SK-N-SH (cell line): ENCODE measurements around the gene SMC1B.

ENCODE experiments used
- GABPA ChIP-seq: IDR thresholded peaks from 2 replicates; pipeline ENCODE4 v1.4.0; 2012; ENCODE audit warnings: low read depth, mild to moderate bottlenecking
- GATA2 ChIP-seq: sonication (generic); formaldehyde crosslinking; IDR thresholded peaks from 2 replicates; pipeline ENCODE4 v1.5.0; 2020; ENCODE audit warnings: mild to moderate bottlenecking, missing genetic modification reagents
- JUND ChIP-seq: IDR thresholded peaks from 2 replicates; pipeline ENCODE4 v1.4.0; 2012
- MEF2A ChIP-seq: IDR thresholded peaks from 2 replicates; pipeline ENCODE4 v1.4.0; 2012; ENCODE audit warnings: low read depth, borderline replicate concordance
- NRF1 ChIP-seq: IDR thresholded peaks from 2 replicates; pipeline ENCODE4 v1.6.1; 2012; ENCODE audit warnings: low read depth, mild to moderate bottlenecking, low read length
- POLR2AphosphoS5 ChIP-seq: IDR thresholded peaks from 2 replicates; pipeline ENCODE4 v1.6.1; 2012; ENCODE audit warnings: low read depth, low read length
- RAD21 ChIP-seq: IDR thresholded peaks from 2 replicates; pipeline ENCODE4 v1.6.1; 2012; ENCODE audit warnings: mild to moderate bottlenecking, low read length
- RXRA ChIP-seq: IDR thresholded peaks from 2 replicates; pipeline ENCODE4 v1.4.0; 2012; ENCODE audit warnings: low read depth, mild to moderate bottlenecking, borderline replicate concordance
- SIN3A ChIP-seq: IDR thresholded peaks from 2 replicates; pipeline ENCODE4 v1.6.1; 2012; ENCODE audit warnings: low read depth, mild to moderate bottlenecking, low read length, moderate library complexity, borderline replicate concordance
- TAF1 ChIP-seq: IDR thresholded peaks from 2 replicates; pipeline ENCODE4 v1.6.1; 2012; ENCODE audit warnings: low read depth, mild to moderate bottlenecking, low read length, moderate library complexity, borderline replicate concordance
- USF2 ChIP-seq: fragments of 150-350 bp; IDR thresholded peaks from 2 replicates; pipeline ENCODE4 v1.6.1; 2017; ENCODE audit warnings: antibody characterized with exemption, low read length, low read depth, borderline replicate concordance
- TF ChIP-seq, protein P1 (sequence below): fragments of 200-600 bp; sonication (generic); IDR thresholded peaks from 2 replicates; pipeline ENCODE4 v1.6.1; 2017; ENCODE audit warnings: antibody characterized with exemption, mild to moderate bottlenecking, moderate library complexity
- TF ChIP-seq, protein P2 (sequence below): IDR thresholded peaks from 2 replicates; pipeline ENCODE4 v1.4.0; 2012; ENCODE audit warnings: low read depth

- TF ChIP-seq, protein P1, sequence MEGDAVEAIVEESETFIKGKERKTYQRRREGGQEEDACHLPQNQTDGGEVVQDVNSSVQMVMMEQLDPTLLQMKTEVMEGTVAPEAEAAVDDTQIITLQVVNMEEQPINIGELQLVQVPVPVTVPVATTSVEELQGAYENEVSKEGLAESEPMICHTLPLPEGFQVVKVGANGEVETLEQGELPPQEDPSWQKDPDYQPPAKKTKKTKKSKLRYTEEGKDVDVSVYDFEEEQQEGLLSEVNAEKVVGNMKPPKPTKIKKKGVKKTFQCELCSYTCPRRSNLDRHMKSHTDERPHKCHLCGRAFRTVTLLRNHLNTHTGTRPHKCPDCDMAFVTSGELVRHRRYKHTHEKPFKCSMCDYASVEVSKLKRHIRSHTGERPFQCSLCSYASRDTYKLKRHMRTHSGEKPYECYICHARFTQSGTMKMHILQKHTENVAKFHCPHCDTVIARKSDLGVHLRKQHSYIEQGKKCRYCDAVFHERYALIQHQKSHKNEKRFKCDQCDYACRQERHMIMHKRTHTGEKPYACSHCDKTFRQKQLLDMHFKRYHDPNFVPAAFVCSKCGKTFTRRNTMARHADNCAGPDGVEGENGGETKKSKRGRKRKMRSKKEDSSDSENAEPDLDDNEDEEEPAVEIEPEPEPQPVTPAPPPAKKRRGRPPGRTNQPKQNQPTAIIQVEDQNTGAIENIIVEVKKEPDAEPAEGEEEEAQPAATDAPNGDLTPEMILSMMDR = no peak
- TF ChIP-seq RXRA = no peak
- TF ChIP-seq USF2 = no peak
- TF ChIP-seq GABPA = no peak
- TF ChIP-seq POLR2AphosphoS5 = no peak
- no peak for TF ChIP-seq NRF1
- no peak for TF ChIP-seq GATA2 (CRISPR knock-in tag)
- TF ChIP-seq SIN3A = no peak
- no peak for TF ChIP-seq MEF2A
- TF ChIP-seq, protein P2, sequence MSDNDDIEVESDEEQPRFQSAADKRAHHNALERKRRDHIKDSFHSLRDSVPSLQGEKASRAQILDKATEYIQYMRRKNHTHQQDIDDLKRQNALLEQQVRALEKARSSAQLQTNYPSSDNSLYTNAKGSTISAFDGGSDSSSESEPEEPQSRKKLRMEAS = no peak
- TF ChIP-seq JUND = no peak
- TF ChIP-seq TAF1 = no peak
- no peak for TF ChIP-seq RAD21
Measured at GRCh38 chr22:45341498-45341897, 71.9 kb downstream of the SMC1B start.
